CD4-positive, alpha-beta T cell treated with Interferon gamma for 1 hour (primary cell): ENCODE data around the gene DAND5.
A peak's percentile ranks its signal among the peaks of the same experiment; 100 is the strongest.

Experiments
- DNase-seq: peaks from one replicate; pipeline ENCODE4 v3.0.0-alpha.2; 2020

Gene DAND5

DNA sequence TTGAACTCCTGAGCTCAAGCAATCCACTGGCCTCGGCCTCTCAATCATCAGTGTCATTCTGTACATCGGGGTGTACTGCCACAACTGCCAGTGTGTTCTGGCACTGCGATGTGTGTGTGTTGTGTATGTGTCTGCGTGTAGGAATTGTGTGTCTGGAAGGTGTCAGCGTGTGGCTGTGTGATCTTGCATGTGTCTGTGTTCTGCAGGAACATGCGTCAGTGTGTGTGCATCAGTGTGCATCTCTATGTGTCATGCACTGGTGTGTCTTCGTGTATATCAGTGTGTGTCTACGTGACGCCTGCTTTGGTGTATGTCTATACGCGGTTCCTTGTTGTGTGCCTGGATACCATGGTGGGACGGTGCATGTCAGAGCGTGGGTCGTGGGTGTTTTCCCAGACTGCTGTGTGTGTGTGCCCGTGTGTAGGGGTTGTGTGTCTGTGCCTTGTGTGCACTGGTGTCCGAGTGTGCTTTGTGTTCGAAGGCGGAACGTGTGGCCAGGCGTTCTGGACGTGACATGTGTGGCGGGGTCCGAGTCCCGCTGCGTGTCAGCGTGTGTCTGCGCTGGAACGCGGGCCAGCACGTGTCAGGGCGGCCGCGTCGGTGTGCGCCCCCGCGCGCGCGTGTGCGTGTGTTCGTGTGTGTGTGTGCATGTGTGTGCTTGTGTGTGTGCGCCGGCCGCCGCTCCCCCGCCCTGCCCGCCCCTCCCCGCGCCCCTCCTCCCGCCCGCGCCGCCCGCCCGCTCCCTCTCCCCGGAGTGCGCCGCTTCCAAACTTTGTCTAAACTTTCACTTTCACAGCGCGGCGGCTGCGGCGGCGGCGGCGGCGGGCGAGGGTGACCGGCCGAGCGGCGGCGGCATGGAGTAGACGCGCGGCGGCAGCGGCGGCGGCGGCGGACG is 25.6 kb downstream of the DAND5 start, which contains the start of gene NFIX:
Gene NFIX (plus strand): TSS at position 775 of the 895 bp plus-strand sequence. CDS start 363 bp downstream, outside the sequence.
- DNase-seq, result peak; percentile 52

DNA sequence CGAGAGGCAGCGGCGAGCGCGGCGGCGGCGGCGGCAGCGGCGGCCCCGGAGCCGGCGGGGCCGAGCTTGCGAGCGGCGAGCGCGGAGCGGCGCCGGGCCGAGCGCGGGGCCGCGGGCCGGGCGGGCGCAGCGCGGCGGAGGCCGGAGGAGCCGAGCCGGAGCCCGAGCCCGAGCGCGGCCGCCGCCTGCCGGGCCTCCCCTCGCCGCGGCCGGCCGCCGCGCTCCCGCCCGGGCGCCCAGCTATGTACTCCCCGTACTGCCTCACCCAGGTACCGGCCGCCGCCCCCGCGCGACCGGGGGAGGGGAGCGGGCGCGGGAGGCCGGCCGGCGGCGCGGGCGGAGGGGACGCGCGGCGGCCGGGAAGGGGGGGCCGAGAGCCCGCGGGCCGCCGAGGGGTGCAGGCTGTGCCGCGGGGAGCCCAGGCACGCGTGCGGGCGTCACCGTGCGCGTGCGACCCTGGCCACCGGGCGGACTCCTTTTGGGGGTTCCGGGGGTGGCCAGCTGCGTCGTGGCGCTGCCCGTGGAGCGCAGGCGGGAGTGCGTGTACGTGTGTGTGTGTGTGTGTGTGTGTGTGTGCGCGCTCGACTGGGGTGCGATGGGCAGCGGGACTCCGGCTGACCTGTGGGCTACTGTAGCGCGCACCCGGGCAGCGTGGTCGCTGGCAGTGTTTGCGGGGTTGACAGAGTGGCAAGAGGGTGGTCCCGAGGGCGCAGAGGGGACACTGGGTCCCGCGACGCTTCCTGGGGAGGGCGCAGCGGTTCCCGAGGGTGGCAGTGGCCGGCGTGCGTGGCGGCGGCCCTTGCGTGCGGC is 26.4 kb downstream of the DAND5 start:
- DNase-seq, result no peak

GRCh38 chr19:12996406-12997094 is 27.2 kb downstream of the DAND5 start:
- no peak for DNase-seq

DNA sequence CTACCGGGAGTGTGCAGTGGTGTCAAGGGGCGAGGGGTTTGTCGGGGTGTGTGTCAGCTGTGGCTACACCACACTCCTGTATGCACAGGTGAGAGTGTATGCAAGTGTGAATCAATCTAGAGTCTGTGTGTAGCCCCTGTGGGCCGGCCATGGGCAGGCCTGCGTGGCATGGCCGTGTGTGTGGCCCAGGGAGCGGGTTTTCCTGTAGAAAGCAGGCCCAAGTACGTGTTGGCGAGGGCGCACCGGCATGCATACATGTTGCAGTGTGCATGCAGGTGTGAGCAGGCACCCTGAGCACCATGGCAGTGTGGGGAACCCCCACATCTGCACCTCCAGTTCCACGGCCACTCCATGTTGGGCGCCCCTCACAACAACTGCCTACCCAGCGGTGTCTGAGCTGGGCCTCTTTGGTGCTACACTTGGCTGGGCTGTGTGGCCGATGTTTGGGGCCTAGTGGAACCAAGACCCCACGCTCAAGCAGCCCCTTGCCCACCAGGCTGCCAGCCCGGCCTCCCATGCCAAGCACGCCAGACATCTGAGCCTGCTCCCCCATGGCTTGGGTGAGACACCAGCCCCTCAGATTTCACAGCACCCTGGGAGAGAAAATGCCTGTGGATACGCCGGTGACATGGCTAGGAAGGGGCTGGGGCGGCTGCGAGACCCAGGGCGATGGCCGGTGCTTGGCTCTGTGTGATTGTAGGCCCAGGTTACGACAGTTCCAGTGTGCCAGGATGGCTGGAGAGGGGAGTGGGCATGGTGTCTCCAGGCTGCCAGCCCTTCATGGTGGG is 28.0 kb downstream of the DAND5 start:
- no peak for DNase-seq

DNA sequence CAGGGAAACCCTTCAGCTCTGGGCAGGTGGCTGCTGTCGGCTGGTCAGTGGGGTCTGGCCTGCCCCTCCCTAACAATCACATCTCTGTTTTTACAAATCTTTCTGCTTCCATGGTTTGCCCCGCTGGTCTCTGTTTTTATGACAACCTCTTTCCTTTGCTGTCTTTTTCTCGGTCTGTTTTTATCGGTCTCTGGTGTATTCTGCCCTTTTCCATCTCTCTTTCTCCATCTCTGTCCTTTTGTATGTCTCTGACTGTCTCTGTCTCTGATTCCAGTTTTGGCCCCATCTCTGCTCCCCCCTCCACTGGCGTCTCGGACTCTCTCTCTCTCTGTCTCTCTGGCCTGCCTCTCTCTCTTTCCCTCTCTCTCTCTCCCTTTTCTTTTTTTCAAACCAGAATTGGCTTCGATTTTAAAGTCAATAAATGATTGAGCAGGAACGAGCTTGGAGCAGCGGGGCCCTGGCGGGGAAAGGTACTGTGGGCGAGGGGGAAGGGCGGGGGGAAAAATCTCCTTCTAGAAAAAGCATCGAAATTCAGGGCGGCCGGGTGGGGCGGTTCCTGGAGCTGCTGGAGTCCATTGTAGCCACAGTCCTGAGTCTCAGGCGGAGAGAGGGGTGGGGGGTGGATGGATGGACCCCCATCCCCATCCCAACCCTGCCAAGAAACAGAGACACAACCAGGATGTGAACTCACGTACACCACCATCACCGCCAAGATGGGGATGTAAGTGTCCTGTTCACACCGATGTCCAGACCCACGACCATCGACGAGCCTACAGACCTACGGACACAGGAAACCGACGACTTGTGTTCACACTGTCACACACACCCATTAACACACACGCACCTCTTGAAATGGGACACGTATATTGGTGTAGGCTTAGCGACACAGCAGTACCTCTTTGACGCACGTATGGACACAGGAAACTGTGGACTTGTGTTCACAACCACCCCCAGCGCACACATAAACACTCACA is 28.9 kb downstream of the DAND5 start:
- no peak for DNase-seq

DNA sequence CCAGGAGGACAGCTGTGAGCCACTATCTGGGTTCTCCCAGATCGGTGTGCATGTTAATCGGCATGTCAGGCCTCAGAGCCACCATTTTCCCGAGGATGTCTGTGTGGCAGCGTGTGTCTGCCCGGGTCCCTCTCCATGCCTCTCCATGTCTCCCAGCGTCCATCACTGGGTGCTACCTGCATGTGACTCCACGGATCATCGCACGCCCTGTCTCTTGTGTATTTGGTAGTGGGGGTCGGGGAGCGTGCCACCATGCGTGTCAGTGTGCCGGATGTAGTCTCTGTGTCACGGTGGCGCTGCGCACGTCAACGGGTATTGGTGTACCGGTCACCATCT is 31.8 kb downstream of the DAND5 start:
- no peak for DNase-seq

- no peak for DNase-seq
Observed at GRCh38 chr19:13001502-13002165, 32.3 kb downstream of the DAND5 start.

GRCh38 chr19:13002166-13002898 is 33.0 kb downstream of the DAND5 start:
- DNase-seq, result no peak

DNA sequence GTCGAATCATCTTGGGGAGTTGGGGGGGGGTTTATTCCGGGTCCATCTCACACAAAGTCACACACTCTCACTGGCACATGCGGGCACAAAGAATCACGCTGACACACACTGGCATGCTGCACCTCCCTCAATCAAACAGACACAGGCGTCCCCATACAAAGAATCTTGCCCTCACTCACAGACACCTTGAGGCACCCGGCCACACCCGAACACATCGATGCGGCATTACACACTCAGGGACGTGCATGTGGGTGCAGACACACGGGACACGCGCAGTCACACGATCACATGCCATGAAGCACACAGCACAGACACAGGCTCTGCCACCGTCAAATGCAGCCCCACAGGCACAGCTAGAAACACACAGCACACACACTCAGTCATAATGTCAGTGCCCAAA is 33.7 kb downstream of the DAND5 start:
- DNase-seq, result no peak

- DNase-seq, result no peak
Observed at GRCh38 chr19:13004273-13004672, 34.9 kb downstream of the DAND5 start.

DNA sequence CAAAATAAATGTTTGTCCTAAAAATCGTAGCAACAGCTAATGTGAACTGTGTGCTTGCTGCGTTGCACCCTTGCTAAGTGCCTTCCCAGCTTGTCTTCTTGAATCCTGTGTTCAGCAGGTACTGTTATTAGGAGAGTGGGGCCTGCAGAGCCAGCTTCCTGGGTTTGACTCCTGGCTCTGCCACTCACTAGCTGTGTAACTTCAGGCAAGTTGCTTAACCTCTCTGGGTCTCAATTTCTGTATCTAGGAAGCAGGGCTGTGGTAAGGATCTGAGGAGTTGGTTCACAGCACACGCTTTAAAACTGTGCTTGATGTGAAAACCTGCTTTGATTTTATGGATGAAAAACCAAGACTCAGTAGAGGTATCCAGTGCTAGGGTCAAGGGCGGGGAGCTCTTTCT is 35.9 kb downstream of the DAND5 start:
- no peak for DNase-seq

DNA sequence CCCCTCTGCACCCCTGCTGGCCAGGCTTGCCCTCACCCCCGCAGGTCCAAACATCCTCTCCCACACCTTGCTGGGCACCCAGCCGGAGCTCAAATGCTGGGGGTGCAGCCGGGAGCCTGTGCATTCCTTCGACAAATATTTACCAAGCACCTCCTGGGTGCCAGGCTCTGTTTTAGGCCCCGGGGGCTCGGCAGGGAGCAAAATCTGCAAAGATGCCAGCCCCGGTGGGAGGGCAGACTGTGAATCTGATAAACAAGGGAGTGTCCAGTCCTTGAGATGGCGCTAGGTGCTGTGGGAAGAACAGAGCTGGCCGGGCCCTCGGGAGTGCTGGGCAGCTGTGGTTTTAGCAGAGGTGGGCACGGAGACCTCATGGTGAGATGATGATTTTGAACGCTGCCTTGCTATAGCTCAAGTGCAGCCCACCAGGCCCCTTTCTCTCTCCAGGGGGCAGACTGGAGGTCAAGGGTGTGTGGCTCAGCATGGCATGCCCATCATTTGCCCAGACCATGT is 36.5 kb downstream of the DAND5 start:
- no peak for DNase-seq

- no peak for DNase-seq
Observed at GRCh38 chr19:13006431-13007281, 37.3 kb downstream of the DAND5 start.

GRCh38 chr19:13007292-13008045 is 38.1 kb downstream of the DAND5 start:
- no peak for DNase-seq

DNA sequence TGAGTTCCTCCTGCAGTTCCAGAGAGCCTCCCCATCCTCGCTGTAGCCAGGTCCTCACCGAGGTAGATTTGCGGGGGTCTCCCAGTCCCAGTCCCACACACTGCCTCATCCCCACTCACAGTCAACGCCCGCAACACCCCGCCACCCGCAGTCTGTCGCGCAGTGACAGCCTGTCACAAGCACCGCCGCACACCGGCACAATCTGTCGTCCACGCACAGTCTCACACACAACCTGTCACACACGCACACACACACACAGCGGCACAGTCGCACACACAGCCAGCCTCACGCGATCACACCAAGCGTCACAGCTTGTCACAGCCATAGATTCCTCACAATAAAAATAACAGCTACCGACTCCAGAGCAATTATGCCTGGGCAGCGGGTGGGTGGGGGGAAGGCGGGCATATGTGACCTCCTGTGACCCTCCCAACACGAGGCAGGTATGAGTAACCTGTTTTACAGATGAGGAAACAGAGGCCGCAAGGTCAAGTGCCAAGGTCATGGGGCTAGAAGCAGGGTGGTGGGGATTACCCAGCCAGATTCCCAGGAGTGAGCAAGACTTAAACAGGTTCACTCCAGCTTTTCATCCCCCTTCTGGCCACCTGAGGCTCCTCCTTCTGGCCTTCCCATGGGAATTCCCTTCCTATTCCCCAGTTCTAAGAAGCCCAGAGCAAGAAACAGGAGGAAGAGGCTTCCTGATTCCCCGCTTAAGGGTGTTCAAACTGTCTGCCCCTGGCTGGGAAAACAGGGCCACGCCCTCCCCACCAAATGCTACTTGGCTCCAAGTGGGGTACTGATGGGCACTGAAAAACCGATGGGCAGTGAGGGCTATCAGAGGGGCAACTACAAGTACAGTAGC is 39.8 kb downstream of the DAND5 start:
- no peak for DNase-seq

DNA sequence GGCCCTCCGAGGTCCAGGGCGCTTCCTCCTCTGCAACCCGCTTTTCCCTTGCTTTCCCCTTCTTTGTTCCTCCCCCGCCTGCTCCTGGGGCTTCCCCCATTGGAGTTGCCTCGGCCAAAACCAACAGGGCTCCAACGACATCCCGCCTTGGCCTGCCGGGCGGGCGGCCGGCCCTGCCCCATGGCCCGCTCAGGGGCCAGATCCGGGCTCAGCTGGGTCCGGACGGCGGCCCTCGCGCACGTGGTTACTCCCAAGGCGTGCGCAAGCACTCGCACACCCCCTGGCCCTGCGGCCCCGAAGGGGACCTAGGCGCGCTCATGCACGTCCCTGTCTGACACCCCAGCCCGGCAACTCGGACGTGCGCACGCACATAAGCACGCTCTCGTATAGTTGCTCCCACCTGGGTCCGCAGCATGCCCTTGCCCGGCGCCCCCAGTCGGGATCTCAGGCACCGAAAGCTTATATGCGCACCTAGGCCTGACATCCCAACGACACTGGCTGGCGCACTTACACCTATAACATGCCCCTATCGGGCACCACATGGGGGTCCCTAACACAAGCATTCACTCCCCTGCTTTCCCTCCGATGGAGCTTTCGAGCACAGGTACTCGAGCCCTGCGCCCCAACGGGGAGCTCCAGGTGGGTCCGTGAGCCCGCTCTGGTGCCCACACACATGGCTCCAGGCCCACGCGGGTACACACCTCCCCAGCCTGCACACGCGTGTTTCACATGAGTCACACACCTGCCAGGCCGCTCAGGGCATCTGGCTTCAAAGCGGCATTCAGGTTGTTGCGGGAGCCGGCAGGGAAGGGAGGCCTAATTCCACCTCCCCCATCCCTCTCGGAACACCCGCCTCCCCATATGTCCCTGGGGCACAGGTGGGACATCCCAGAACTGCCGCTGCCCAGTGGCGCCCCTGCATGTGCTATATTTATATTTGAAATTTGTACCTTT is 40.9 kb downstream of the DAND5 start:
- DNase-seq, result no peak
